Smooth muscle cell (in vitro differentiated cells): ENCODE results near the gene LAMA2. TPM values are rescaled to one million over a fixed set of nuclear protein-coding genes. Genes with fewer than 3 reads are reported as not detected.

Experiments
- DNase-seq: peaks from one replicate; lab custom pipeline; 2025; ENCODE audit not compliant: unreplicated experiment; lab: John Stamatoyannopoulos, UW
- H2AFZ ChIP-seq: fragments of 200-600 bp; sonication (generic); 2 replicates; pipeline ENCODE4 v1.6.0; 2016; ENCODE audit warnings: antibody characterized with exemption, low read depth, mild to moderate bottlenecking
- H3F3A ChIP-seq: fragments of 200-600 bp; sonication (generic); 2 replicates; pipeline ENCODE4 v1.6.0; 2017; ENCODE audit warnings: antibody characterized with exemption, low read depth
- H3K27ac ChIP-seq: fragments of 200-600 bp; sonication (generic); 2 replicates; pipeline ENCODE4 v1.5.1; 2016; ENCODE audit warnings: low read depth, mild to moderate bottlenecking
- H3K27me3 ChIP-seq: fragments of 200-600 bp; sonication (generic); 2 replicates; pipeline ENCODE4 v1.6.1; 2016; ENCODE audit warnings: low read depth, mild to moderate bottlenecking
- H3K36me3 ChIP-seq: fragments of 200-600 bp; sonication (generic); 2 replicates; pipeline ENCODE4 v1.5.1; 2016; ENCODE audit warnings: low read depth
- H3K4me1 ChIP-seq: fragments of 200-600 bp; sonication (generic); 2 replicates; pipeline ENCODE4 v1.5.1; 2016; ENCODE audit warnings: low read depth
- H3K4me2 ChIP-seq: fragments of 200-600 bp; sonication (generic); 2 replicates; pipeline ENCODE4 v1.6.0; 2016; ENCODE audit warnings: mild to moderate bottlenecking
- H3K4me3 ChIP-seq: fragments of 200-600 bp; sonication (generic); 2 replicates; pipeline ENCODE4 v1.5.1; 2016; ENCODE audit warnings: mild to moderate bottlenecking
- H3K79me2 ChIP-seq: fragments of 200-600 bp; sonication (generic); 2 replicates; pipeline ENCODE4 v1.6.0; 2016; ENCODE audit warnings: low read depth, mild to moderate bottlenecking
- H3K9ac ChIP-seq: fragments of 200-600 bp; sonication (generic); 2 replicates; pipeline ENCODE4 v1.6.0; 2016; ENCODE audit warnings: low read depth
- H3K9me3 ChIP-seq: fragments of 200-600 bp; sonication (generic); replicated peaks from 2 replicates; pipeline ENCODE4 v1.5.1; 2016; ENCODE audit warnings: low read depth
- H4K20me1 ChIP-seq: fragments of 200-600 bp; sonication (generic); 2 replicates; pipeline ENCODE4 v1.6.0; 2016; ENCODE audit warnings: low read depth
- CTCF ChIP-seq: fragments of 200-600 bp; sonication (generic); IDR thresholded peaks from 2 replicates; pipeline ENCODE4 v1.5.1; 2017; ENCODE audit warnings: borderline replicate concordance, mild to moderate bottlenecking, antibody characterized with exemption; ENCODE audit not compliant: insufficient read depth, poor library complexity, severe bottlenecking
- WGBS: methylation state at CpG from one replicate; pipeline ENCODE4 v1.1.7; 2016; ENCODE audit warnings: low lambda C conversion rate; 5-methylcytosine and 5-hydroxymethylcytosine counted together
- polyA plus RNA-seq: library from polyadenylated mRNA; unstranded; fragments of >200 nt; fragmentation: Nextera tagmentation; extraction: Ambion mirVana; gene quantifications from 2 replicates; pipeline ENCODE4 v1.2.1, GENCODE V29; 2016
- total RNA-seq: library from RNA; depleted of rRNA; stranded (reverse); fragments of >200 nt; gene quantifications from 2 replicates; pipeline ENCODE4 v1.2.3, GENCODE V29; 2014

LAMA2 gene
- total and polyA plus RNA-seq, 2 experiments from 2014 or later: 21.7 to 92.9 TPM

- no peak overlapping the region for H3K27ac ChIP-seq
- no peak overlapping the region for H3K4me3 ChIP-seq
- H3K4me2 ChIP-seq: no peak overlapping the region
- no peak overlapping the region for H2AFZ ChIP-seq
- H3K9me3 ChIP-seq: no peaks in the 10 kb centered on the region
- H3K79me2 ChIP-seq: no peaks in the 10 kb centered on the region
- H3K27me3 ChIP-seq: no peaks in the 10 kb centered on the region
- peaks cover 5% of the 10 kb centered on the region for H4K20me1 ChIP-seq
- no peak for TF ChIP-seq CTCF
- WGBS: 88% methylated on average over 4 of the region's 4 CpGs
- no peak overlapping the region for H3K9ac ChIP-seq
- no peak for DNase-seq
- no peaks in the 10 kb centered on the region for H3K36me3 ChIP-seq
- H3F3A ChIP-seq: no peaks in the 10 kb centered on the region
- no peaks in the 10 kb centered on the region for H3K4me1 ChIP-seq
Observed at GRCh38 chr6:129138739-129139405, 255.9 kb downstream of the LAMA2 start.

GRCh38 chr6:129140526-129140925 lies 257.6 kb downstream of the LAMA2 start:
- no peak for TF ChIP-seq CTCF
- H2AFZ ChIP-seq: no peak overlapping the region
- H3K9me3 ChIP-seq: no peaks in the 10 kb centered on the region
- no peak for DNase-seq
- peaks cover 5% of the 10 kb centered on the region for H4K20me1 ChIP-seq
- no peaks in the 10 kb centered on the region for H3K4me1 ChIP-seq
- 88% methylated on average over 2 of the region's 2 CpGs for WGBS
- H3K4me3 ChIP-seq: no peak overlapping the region
- no peaks in the 10 kb centered on the region for H3K79me2 ChIP-seq
- H3K27me3 ChIP-seq: no peaks in the 10 kb centered on the region
- no peaks in the 10 kb centered on the region for H3K36me3 ChIP-seq
- H3F3A ChIP-seq: no peaks in the 10 kb centered on the region
- H3K4me2 ChIP-seq: no peak overlapping the region
- H3K9ac ChIP-seq: no peak overlapping the region
- no peak overlapping the region for H3K27ac ChIP-seq

GRCh38 chr6:129141499-129141898 lies 258.6 kb downstream of the LAMA2 start:
- Histone ChIP-seq H3K4me2 (no peak overlapping the region), H4K20me1 (peaks cover 5% of the 10 kb centered on the region), H3K4me3 (no peak overlapping the region), H3K36me3 (no peaks in the 10 kb centered on the region), H2AFZ (no peak overlapping the region), H3F3A (no peaks in the 10 kb centered on the region), H3K4me1 (no peaks in the 10 kb centered on the region), H3K9ac (no peak overlapping the region), H3K27me3 (no peaks in the 10 kb centered on the region), H3K79me2 (no peaks in the 10 kb centered on the region), H3K27ac (no peak overlapping the region), H3K9me3 (no peaks in the 10 kb centered on the region)
- DNase-seq: no peak
- 33% methylated on average over 1 of the region's 1 CpG for WGBS
- no peak for TF ChIP-seq CTCF

GRCh38 chr6:129146902-129147301 lies 264.0 kb downstream of the LAMA2 start:
- Histone ChIP-seq H3K4me3 (no peak overlapping the region), H3K27me3 (no peaks in the 10 kb centered on the region), H3K9me3 (no peaks in the 10 kb centered on the region), H3K4me1 (no peaks in the 10 kb centered on the region), H2AFZ (no peak overlapping the region), H3K36me3 (peaks cover 13% of the 10 kb centered on the region), H3K27ac (no peak overlapping the region), H3K79me2 (no peaks in the 10 kb centered on the region), H3K9ac (no peak overlapping the region), H3K4me2 (no peak overlapping the region), H4K20me1 (peaks cover 5% of the 10 kb centered on the region), H3F3A (no peaks in the 10 kb centered on the region)
- no peak for TF ChIP-seq CTCF
- DNase-seq: no peak
- 78% methylated on average over 3 of the region's 3 CpGs for WGBS
